ENCODE data around the gene RBKS. TPM values are rescaled to one million over a fixed set of nuclear protein-coding genes. Genes with fewer than 3 reads are reported as not detected.

RBKS gene
- total RNA-seq, 4 donors from 2014 or later = 1.6 to 5.4 (median 3.3) TPM

DNA sequence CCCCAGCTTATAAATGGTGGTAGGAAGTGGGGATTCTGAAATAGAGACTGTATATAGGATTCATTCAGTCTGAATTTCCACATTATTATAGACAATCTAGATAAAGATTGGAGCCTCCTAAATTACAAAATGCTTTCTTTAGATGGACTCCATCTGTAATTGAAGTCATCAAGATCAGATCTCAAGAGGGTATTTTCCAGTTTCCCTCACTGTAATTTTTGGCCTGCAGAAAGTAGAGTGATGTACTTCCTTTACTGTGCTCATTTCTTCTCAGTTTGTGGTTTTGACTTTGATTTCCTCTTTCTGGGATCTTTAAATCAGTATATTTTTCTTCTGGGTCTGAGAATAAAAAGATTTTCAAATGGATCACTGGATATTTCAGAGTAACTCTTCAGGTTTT, 7.5 kb upstream of the RBKS start:
- Histone ChIP-seq H3K4me3 (no peak overlapping the region), H3K4me1 (peaks cover 0 to under 1% of the 10 kb centered on the region in 2 donors), H3K27ac (no peak overlapping the region), H3K9me3 (no peaks in the 10 kb centered on the region), H3K27me3 (no peaks in the 10 kb centered on the region), H3K36me3 (no peaks in the 10 kb centered on the region)
- intact Hi-C loops (cut with DNase I; ENCODE audit: low total_unique reads) = loop anchor here (10.0 kb wide), 1 partner anchor 497 kb away; the partner anchor contains the start of gene FOSL2
- no peak for DNase-seq
- TF ChIP-seq POLR2A (IDR thresholded peaks at IDR 0.05) = no peak
- TF ChIP-seq, protein P1, sequence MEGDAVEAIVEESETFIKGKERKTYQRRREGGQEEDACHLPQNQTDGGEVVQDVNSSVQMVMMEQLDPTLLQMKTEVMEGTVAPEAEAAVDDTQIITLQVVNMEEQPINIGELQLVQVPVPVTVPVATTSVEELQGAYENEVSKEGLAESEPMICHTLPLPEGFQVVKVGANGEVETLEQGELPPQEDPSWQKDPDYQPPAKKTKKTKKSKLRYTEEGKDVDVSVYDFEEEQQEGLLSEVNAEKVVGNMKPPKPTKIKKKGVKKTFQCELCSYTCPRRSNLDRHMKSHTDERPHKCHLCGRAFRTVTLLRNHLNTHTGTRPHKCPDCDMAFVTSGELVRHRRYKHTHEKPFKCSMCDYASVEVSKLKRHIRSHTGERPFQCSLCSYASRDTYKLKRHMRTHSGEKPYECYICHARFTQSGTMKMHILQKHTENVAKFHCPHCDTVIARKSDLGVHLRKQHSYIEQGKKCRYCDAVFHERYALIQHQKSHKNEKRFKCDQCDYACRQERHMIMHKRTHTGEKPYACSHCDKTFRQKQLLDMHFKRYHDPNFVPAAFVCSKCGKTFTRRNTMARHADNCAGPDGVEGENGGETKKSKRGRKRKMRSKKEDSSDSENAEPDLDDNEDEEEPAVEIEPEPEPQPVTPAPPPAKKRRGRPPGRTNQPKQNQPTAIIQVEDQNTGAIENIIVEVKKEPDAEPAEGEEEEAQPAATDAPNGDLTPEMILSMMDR (IDR thresholded peaks at IDR 0.05) = no peak

DNA sequence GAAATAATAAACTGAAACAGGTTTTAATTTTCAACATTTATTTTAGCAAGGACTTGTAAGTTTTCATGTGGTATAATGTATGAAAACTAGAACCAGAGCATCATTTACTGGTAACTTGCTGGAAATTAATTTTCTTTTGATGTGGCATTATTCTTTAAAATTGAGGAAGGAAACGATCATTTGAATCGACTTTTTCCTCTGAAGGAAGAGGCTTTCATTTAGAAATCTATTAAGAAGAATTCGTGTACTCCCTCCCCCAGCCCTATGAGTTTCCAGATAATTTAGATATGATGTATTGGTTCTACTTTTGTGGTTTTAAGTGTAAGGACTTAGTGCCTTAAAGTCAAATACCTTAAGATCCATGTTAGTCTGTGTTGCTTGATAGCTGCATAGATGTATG, 2.8 kb upstream of the RBKS start:
- H3K27ac ChIP-seq = no peak overlapping the region
- no peaks in the 10 kb centered on the region for H3K36me3 ChIP-seq
- peaks cover 0 to 7% of the 10 kb centered on the region in 2 donors for H3K4me1 ChIP-seq
- H3K27me3 ChIP-seq = no peaks in the 10 kb centered on the region
- H3K9me3 ChIP-seq = no peaks in the 10 kb centered on the region
- H3K4me3 ChIP-seq = no peak overlapping the region
- intact Hi-C loops (cut with DNase I; ENCODE audit: low total_unique reads) = loop anchor here (10.0 kb wide), 1 partner anchor 502 kb away; the partner anchor contains the start of gene FOSL2
- DNase-seq = no peak
- TF ChIP-seq POLR2A (IDR thresholded peaks at IDR 0.05) = no peak

DNA sequence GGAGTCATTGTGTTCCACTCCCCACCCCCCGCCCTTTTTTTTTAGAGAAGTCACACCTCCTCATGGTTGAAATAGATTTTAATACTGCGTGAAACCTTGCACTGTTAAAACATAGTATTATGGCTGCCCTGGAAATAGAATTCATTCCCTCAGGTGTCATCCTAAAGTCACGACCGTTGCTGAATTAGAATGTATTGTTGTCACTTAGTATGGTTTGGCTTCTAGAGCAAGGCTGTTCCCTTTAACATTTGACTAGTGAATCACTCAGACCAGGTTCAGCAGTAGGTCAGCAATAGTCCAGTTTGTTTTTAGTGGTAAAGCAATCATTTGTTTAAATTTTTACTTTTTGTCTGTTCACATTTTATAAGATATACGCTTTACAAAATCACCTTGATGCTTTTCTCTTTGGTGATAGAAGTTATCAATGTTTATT, 1.5 kb upstream of the RBKS start:
- Histone ChIP-seq H3K4me3 (no peak overlapping the region), H3K4me1 (peaks cover 0 to 7% of the 10 kb centered on the region in 2 donors), H3K27ac (peak overlapping the region; percentile 96), H3K9me3 (no peaks in the 10 kb centered on the region), H3K36me3 (no peaks in the 10 kb centered on the region), H3K27me3 (no peaks in the 10 kb centered on the region)
- DNase-seq = no peak
- intact Hi-C loops (cut with DNase I; ENCODE audit: low total_unique reads) = loop anchor here (10.0 kb wide), 1 partner anchor 503 kb away; the partner anchor contains the start of gene FOSL2
- TF ChIP-seq, protein P1 (IDR thresholded peaks at IDR 0.05) = no peak
- TF ChIP-seq POLR2A (IDR thresholded peaks at IDR 0.05) = no peak

- TF ChIP-seq, protein P1 (IDR thresholded peaks at IDR 0.05) = no peak
- peak in 1 of 2 donors; percentile 18 for TF ChIP-seq POLR2A (IDR thresholded peaks at IDR 0.05)
- Histone ChIP-seq H3K9me3 (no peaks in the 10 kb centered on the region), H3K4me3 (peak overlapping the region; percentile 78 to 81), H3K27me3 (no peaks in the 10 kb centered on the region), H3K4me1 (peaks cover 0 to 7% of the 10 kb centered on the region in 2 donors), H3K36me3 (no peaks in the 10 kb centered on the region), H3K27ac (peak overlapping the region; percentile 96)
- DNase-seq = peak; percentile 78 to 85
- intact Hi-C loops (cut with DNase I; ENCODE audit: low total_unique reads) = loop anchor here (10.0 kb wide), 1 partner anchor 504 kb away; the partner anchor contains the start of gene FOSL2
Observed at GRCh38 chr2:27890924-27891672, 911 bp upstream of the RBKS start.

- no peak for TF ChIP-seq POLR2A (IDR thresholded peaks at IDR 0.05)
- TF ChIP-seq, protein P1 (IDR thresholded peaks at IDR 0.05) = no peak
- Histone ChIP-seq H3K27ac (peak overlapping the region; percentile 96), H3K9me3 (no peaks in the 10 kb centered on the region), H3K4me3 (peak overlapping the region; percentile 78 to 81), H3K27me3 (no peaks in the 10 kb centered on the region), H3K4me1 (peaks cover 0 to 7% of the 10 kb centered on the region in 2 donors), H3K36me3 (no peaks in the 10 kb centered on the region)
- DNase-seq = peak in 1 of 2 donors; percentile 32
- intact Hi-C loops (cut with DNase I; ENCODE audit: low total_unique reads) = loop anchor here (10.0 kb wide), 1 partner anchor 505 kb away; the partner anchor contains the start of gene FOSL2
Observed at GRCh38 chr2:27889774-27890145, 427 bp downstream of the RBKS start.
